ENCODE measurements around the gene RPS21. TPM values are rescaled to one million over a fixed set of nuclear protein-coding genes. Genes with fewer than 3 reads are reported as not detected.

RPS21 gene
- total and polyA plus RNA-seq, 2 of the 13 experiments (the other 11 are each of a cell fraction or from before 2014, with no cell fraction given) = 2,647 to 11,063 TPM

GRCh38 chr20:62370807-62371587, 15.9 kb upstream of the RPS21 start (continued):
- TF ChIP-seq ZBTB40 (IDR thresholded peaks at IDR 0.05) = no peak
- peak; percentile 85; the same call in 1 of the 2 replicates for TF ChIP-seq ZBTB40 (CRISPR knock-in tag; IDR thresholded peaks at IDR 0.05)
- peak; percentile 9; the same call in 1 of the 2 replicates for TF ChIP-seq BRD4 (CRISPR knock-in tag; IDR thresholded peaks at IDR 0.05)
- TF ChIP-seq TOPORS (CRISPR knock-in tag; IDR thresholded peaks at IDR 0.05) = peak; percentile 72; the same call in 1 of the 2 replicates
- peak; percentile 83 for TF ChIP-seq ZBTB34 (CRISPR knock-in tag; IDR thresholded peaks at IDR 0.05)
- no peak for TF ChIP-seq ZSCAN9 (CRISPR knock-in tag; IDR thresholded peaks at IDR 0.05; ENCODE audit: borderline replicate concordance)
- TF ChIP-seq TEAD3 (CRISPR knock-in tag; optimal IDR thresholded peaks at IDR 0.05; ENCODE audit: borderline replicate concordance) = peak; percentile 76
- TF ChIP-seq ZHX1 (CRISPR knock-in tag; IDR thresholded peaks at IDR 0.05; ENCODE audit: low read depth) = peak; percentile 15; the same call in 1 of the 2 replicates
- peak; percentile 89 for TF ChIP-seq SNAI1 (CRISPR knock-in tag; IDR thresholded peaks at IDR 0.05; ENCODE audit: borderline replicate concordance)
- peak; percentile 80 for TF ChIP-seq ZNF281 (CRISPR knock-in tag; IDR thresholded peaks at IDR 0.05; ENCODE audit: borderline replicate concordance)
- no peak for TF ChIP-seq KDM5A (IDR thresholded peaks at IDR 0.05; ENCODE audit: borderline replicate concordance, low read length)
- TF ChIP-seq REXO4 (CRISPR knock-in tag; IDR thresholded peaks at IDR 0.05; ENCODE audit: borderline replicate concordance) = no peak

Measured in HepG2 (cell line).